ENCODE measurements around the gene PTPN12. TPM values are rescaled to one million over a fixed set of nuclear protein-coding genes. Genes with fewer than 3 reads are reported as not detected.

The PTPN12 gene
- total RNA-seq, 3 donors from 2014 or later: 161 to 176 (median 168) TPM

- no peak for DNase-seq (ENCODE audit: low spot score in 2 of 2)
- no peaks in the 10 kb centered on the region for H3K27me3 ChIP-seq
- H3K36me3 ChIP-seq: no peaks in the 10 kb centered on the region
- intact Hi-C loops (cut with DNase I; ENCODE audit: low total_unique reads): no loop called here
- H3K27ac ChIP-seq: no peak overlapping the region
- no peaks in the 10 kb centered on the region for H3K4me1 ChIP-seq
- H3K9me3 ChIP-seq: no peaks in the 10 kb centered on the region
- no peak overlapping the region for H3K4me3 ChIP-seq
- TF ChIP-seq POLR2A (IDR thresholded peaks at IDR 0.05) (no peak), POLR2AphosphoS5 (IDR thresholded peaks at IDR 0.05) (no peak), CTCF (IDR thresholded peaks at IDR 0.05) (no peak)
Observed at GRCh38 chr7:77674878-77675277, 137.8 kb downstream of the PTPN12 start.

- Histone ChIP-seq H3K4me1 (no peaks in the 10 kb centered on the region), H3K36me3 (no peaks in the 10 kb centered on the region), H3K9me3 (no peaks in the 10 kb centered on the region), H3K27ac (peak overlapping the region; percentile 41 to 58), H3K4me3 (no peak overlapping the region), H3K27me3 (no peaks in the 10 kb centered on the region)
- no peak for TF ChIP-seq POLR2AphosphoS5 (IDR thresholded peaks at IDR 0.05)
- TF ChIP-seq CTCF (IDR thresholded peaks at IDR 0.05): no peak
- intact Hi-C loops (cut with DNase I; ENCODE audit: low total_unique reads): no loop called here
- no peak for DNase-seq (ENCODE audit: low spot score in 2 of 2)
Observed at GRCh38 chr7:77679608-77680007, 142.5 kb downstream of the PTPN12 start.

GRCh38 chr7:77680266-77680665 is 143.2 kb downstream of the PTPN12 start:
- DNase-seq (ENCODE audit: low spot score in 2 of 2): no peak
- no peak overlapping the region for H3K4me3 ChIP-seq
- intact Hi-C loops (cut with DNase I; ENCODE audit: low total_unique reads): no loop called here
- H3K4me1 ChIP-seq: no peaks in the 10 kb centered on the region
- H3K27me3 ChIP-seq: no peaks in the 10 kb centered on the region
- no peaks in the 10 kb centered on the region for H3K36me3 ChIP-seq
- TF ChIP-seq POLR2A (IDR thresholded peaks at IDR 0.05) (no peak), CTCF (IDR thresholded peaks at IDR 0.05) (no peak), POLR2AphosphoS5 (IDR thresholded peaks at IDR 0.05) (no peak)
- no peak overlapping the region for H3K27ac ChIP-seq
- H3K9me3 ChIP-seq: no peaks in the 10 kb centered on the region

- Histone ChIP-seq H3K36me3 (no peaks in the 10 kb centered on the region), H3K27me3 (no peaks in the 10 kb centered on the region), H3K4me3 (no peak overlapping the region), H3K9me3 (no peaks in the 10 kb centered on the region), H3K27ac (peak overlapping the region; percentile 10 to 86), H3K4me1 (peaks cover 0 to 7% of the 10 kb centered on the region in 2 donors)
- no peak for DNase-seq (ENCODE audit: low spot score in 2 of 2)
- no peak for TF ChIP-seq POLR2A (IDR thresholded peaks at IDR 0.05)
- TF ChIP-seq POLR2AphosphoS5 (IDR thresholded peaks at IDR 0.05): peak in 2 of 3 donors; percentile 19 to 42
- intact Hi-C loops (cut with DNase I; ENCODE audit: low total_unique reads): no loop called here
Observed at GRCh38 chr7:77684030-77684429, 146.9 kb downstream of the PTPN12 start.

GRCh38 chr7:77685233-77685632 is 148.1 kb downstream of the PTPN12 start:
- intact Hi-C loops (cut with DNase I; ENCODE audit: low total_unique reads): no loop called here
- no peaks in the 10 kb centered on the region for H3K27me3 ChIP-seq
- H3K4me3 ChIP-seq: no peak overlapping the region
- no peaks in the 10 kb centered on the region for H3K36me3 ChIP-seq
- peak overlapping the region; percentile 73 to 86 for H3K27ac ChIP-seq
- peak in 1 of 2 donors; percentile 51 for DNase-seq (ENCODE audit: low spot score in 2 of 2)
- peaks cover 0 to 7% of the 10 kb centered on the region in 2 donors for H3K4me1 ChIP-seq
- no peaks in the 10 kb centered on the region for H3K9me3 ChIP-seq
- TF ChIP-seq POLR2A (IDR thresholded peaks at IDR 0.05) (no peak), CTCF (IDR thresholded peaks at IDR 0.05) (peak; percentile 23 to 49 (median 46)), POLR2AphosphoS5 (IDR thresholded peaks at IDR 0.05) (peak in 2 of 3 donors; percentile 50 to 75)

All from breast epithelium (tissue), 4 donors.